H1 (cell line): Measurements from ENCODE around the gene DEDD. TPM values are rescaled to one million over a fixed set of nuclear protein-coding genes. Genes with fewer than 3 reads are reported as not detected.

Experiments
- CTCF ChIA-PET: fragments of 300-600 bp; sonication (Branson Sonifier 250); formaldehyde crosslinking; loops from one replicate; lab custom pipeline; 2021; ENCODE audit not compliant: partially characterized antibody; lab: Charles Lee
- POLR2A ChIA-PET: fragments of 300-600 bp; sonication (Branson Sonifier 250); formaldehyde crosslinking; loops from one replicate; lab custom pipeline; 2021; ENCODE audit warnings: inconsistent platforms; ENCODE audit not compliant: partially characterized antibody; lab: Charles Lee
- DNase-seq, 2 experiments: peaks; one replicate each; pipeline versions ENCODE4 v3.0.0 to v3.0.0-alpha.2; 2010 to 2022; ENCODE audit warnings: low spot score in 2 of 2, low read depth in 1 of 2, mixed read lengths in 1 of 2
- FAIRE-seq: peaks from 2 replicates; lab custom pipeline; 2011; peaks lifted over from hg19 to GRCh38; lab: Jason Lieb, UNC
- H2AFZ ChIP-seq: 2 replicates; pipeline ENCODE4 v1.8.1; 2012; ENCODE audit warnings: low read length, inconsistent platforms
- H2AK5ac ChIP-seq: 2 replicates; pipeline ENCODE4 v1.6.1; 2013; ENCODE audit warnings: low read depth, low read length
- H2BK120ac ChIP-seq: replicated peaks from 2 replicates; pipeline ENCODE3; 2013; ENCODE audit warnings: low read depth, low read length, inconsistent platforms
- H2BK12ac ChIP-seq: 2 replicates; pipeline ENCODE4 v1.6.1; 2013; ENCODE audit warnings: low read depth, low read length
- H2BK15ac ChIP-seq: 2 replicates; pipeline ENCODE4 v1.6.1; 2013; ENCODE audit warnings: low read length
- H2BK20ac ChIP-seq: 2 replicates; pipeline ENCODE4 v1.6.1; 2013; ENCODE audit warnings: low read length
- H2BK5ac ChIP-seq: 2 replicates; pipeline ENCODE4 v1.6.1; 2013; ENCODE audit warnings: low read depth, low read length
- H3K14ac ChIP-seq: 2 replicates; pipeline ENCODE4 v1.6.1; 2013; ENCODE audit warnings: inconsistent platforms; ENCODE audit not compliant: insufficient read length
- H3K18ac ChIP-seq: 2 replicates; pipeline ENCODE4 v1.6.1; 2013; ENCODE audit warnings: low read length; ENCODE audit errors: extremely low read depth
- H3K23ac ChIP-seq: 2 replicates; pipeline ENCODE4 v1.6.1; 2013; ENCODE audit warnings: inconsistent platforms; ENCODE audit not compliant: insufficient read length
- H3K23me2 ChIP-seq: 2 replicates; pipeline ENCODE4 v1.6.1; 2013; ENCODE audit warnings: low read depth, low read length
- H3K27ac ChIP-seq: 2 replicates; pipeline ENCODE4 v1.6.1; 2011; ENCODE audit warnings: low read depth, low read length, inconsistent platforms
- H3K27me3 ChIP-seq, 4 experiments: replicated peaks in 1 of 4; 1 replicate in 1 of 4; 2 replicates in 3 of 4; pipeline versions ENCODE4 v1.6.1 to v1.8.1; 2011 to 2013; ENCODE audit warnings: low read length in 3 of 4, mild to moderate bottlenecking in 3 of 4, inconsistent platforms in 2 of 4, mixed read lengths in 2 of 4, moderate library complexity in 1 of 4; ENCODE audit not compliant: control insufficient read depth in 3 of 4, insufficient read depth in 3 of 4; ENCODE audit errors: extremely low read depth in 1 of 4
- H3K36me3 ChIP-seq, 4 experiments: 2 replicates each; pipeline versions ENCODE4 v1.6.1 to v1.8.1; 2011 to 2013; ENCODE audit warnings: mild to moderate bottlenecking in 4 of 4, low read length in 3 of 4, moderate library complexity in 2 of 4, control low read depth in 1 of 4, inconsistent platforms in 1 of 4; ENCODE audit not compliant: insufficient read depth in 4 of 4, control insufficient read depth in 2 of 4
- H3K4ac ChIP-seq: replicated peaks from 2 replicates; pipeline ENCODE3; 2013; ENCODE audit warnings: low read length, low read depth, mixed read lengths, inconsistent platforms; ENCODE audit not compliant: insufficient read length
- H3K4me1 ChIP-seq, 4 experiments: replicated peaks in 1 of 4; 1 replicate in 1 of 4; 2 replicates in 3 of 4; pipeline versions ENCODE4 v1.6.1 to v1.8.1; 2011 to 2013; ENCODE audit warnings: low read length in 3 of 4, inconsistent platforms in 2 of 4, mixed read lengths in 1 of 4; ENCODE audit not compliant: insufficient read depth in 4 of 4, control insufficient read depth in 3 of 4
- H3K4me2 ChIP-seq, 2 experiments: 2 replicates each; pipeline versions ENCODE4 v1.6.1 to v1.8.1; 2011 to 2013; ENCODE audit warnings: low read depth in 2 of 2, low read length in 2 of 2, control low read depth in 1 of 2, inconsistent platforms in 1 of 2, mild to moderate bottlenecking in 1 of 2; ENCODE audit not compliant: insufficient read depth in 1 of 2
- H3K4me3 ChIP-seq, 4 experiments: fragments of 200-600, 300-600 bp in 1 of 4; sonication (generic), shearing (Covaris generic), sonication (Bioruptor Twin) in 1 of 4; 2 replicates each; pipeline versions ENCODE4 v1.5.1 to v1.8.1; 2011 to 2016; ENCODE audit warnings: low read length in 4 of 4, low read depth in 3 of 4, control low read depth in 2 of 4, inconsistent platforms in 2 of 4, mild to moderate bottlenecking in 2 of 4, mixed read lengths in 1 of 4, moderate library complexity in 1 of 4; ENCODE audit not compliant: insufficient read depth in 2 of 4; ENCODE audit errors: extremely low read depth in 1 of 4
- H3K56ac ChIP-seq: replicated peaks from 2 replicates; pipeline ENCODE3; 2013; ENCODE audit warnings: low read depth, mild to moderate bottlenecking, mixed read lengths, low read length, inconsistent platforms; ENCODE audit not compliant: insufficient read length
- H3K79me1 ChIP-seq: 2 replicates; pipeline ENCODE4 v1.6.1; 2013; ENCODE audit warnings: low read depth, low read length, control low read depth
- H3K79me2 ChIP-seq, 2 experiments: 2 replicates each; pipeline versions ENCODE4 v1.6.1 to v1.8.1; 2012 to 2013; ENCODE audit warnings: low read length in 2 of 2, mild to moderate bottlenecking in 2 of 2, inconsistent platforms in 1 of 2; ENCODE audit not compliant: insufficient read depth in 2 of 2, control insufficient read depth in 1 of 2
- H3K9ac ChIP-seq, 4 experiments: replicated peaks in 1 of 4; 1 replicate in 1 of 4; 2 replicates in 3 of 4; pipeline versions ENCODE4 v1.6.1 to v1.8.1; 2011 to 2013; ENCODE audit warnings: low read depth in 3 of 4, low read length in 3 of 4, control low read depth in 2 of 4, mild to moderate bottlenecking in 2 of 4, moderate library complexity in 2 of 4, inconsistent platforms in 1 of 4; ENCODE audit errors: extremely low read depth in 1 of 4
- H3K9me3 ChIP-seq, 2 experiments: 2 replicates each; pipeline versions ENCODE4 v1.6.1 to v1.8.1; 2012 to 2013; ENCODE audit warnings: mild to moderate bottlenecking in 2 of 2, moderate library complexity in 2 of 2, control low read depth in 1 of 2, inconsistent platforms in 1 of 2, low read depth in 1 of 2, low read length in 1 of 2, mixed read lengths in 1 of 2; ENCODE audit not compliant: insufficient read depth in 2 of 2
- H4K20me1 ChIP-seq, 2 experiments: replicated peaks in 1 of 2; 2 replicates each; pipeline versions ENCODE3 to v1.8.1; 2011 to 2013; ENCODE audit warnings: inconsistent platforms in 2 of 2, low read length in 2 of 2, mild to moderate bottlenecking in 1 of 2; ENCODE audit not compliant: insufficient read depth in 2 of 2, control insufficient read depth in 1 of 2
- H4K5ac ChIP-seq: 2 replicates; pipeline ENCODE4 v1.6.1; 2013; ENCODE audit warnings: low read length, low read depth, mixed read lengths, inconsistent platforms; ENCODE audit not compliant: insufficient read length
- H4K8ac ChIP-seq: 2 replicates; pipeline ENCODE4 v1.8.0; 2013; ENCODE audit warnings: mild to moderate bottlenecking, moderate library complexity, low read length, inconsistent platforms; ENCODE audit not compliant: insufficient read depth; ENCODE audit errors: extremely low read depth
- H4K91ac ChIP-seq: replicated peaks from 2 replicates; pipeline ENCODE3; 2013; ENCODE audit warnings: low read length, mixed read lengths, inconsistent platforms; ENCODE audit not compliant: insufficient read length
- EGR1 ChIP-seq: IDR thresholded peaks from 2 replicates; pipeline ENCODE4 v1.6.1; 2011; ENCODE audit warnings: low read depth, low read length, borderline replicate concordance
- RNF2 ChIP-seq: fragments of 200-900, 300-1000 bp; sonication (generic); IDR thresholded peaks from 2 replicates; pipeline ENCODE4 v1.7.1; 2016; ENCODE audit warnings: borderline replicate concordance, low read depth, mild to moderate bottlenecking, antibody characterized with exemption, low read length; ENCODE audit not compliant: poor library complexity, severe bottlenecking; ENCODE audit errors: missing control alignments
- SIRT6 ChIP-seq: IDR thresholded peaks from one replicate; pipeline ENCODE4 v1.7.1; 2012; ENCODE audit warnings: low read length, inconsistent platforms
- SIX5 ChIP-seq: IDR thresholded peaks from 2 replicates; pipeline ENCODE4 v1.6.1; 2011; ENCODE audit warnings: mild to moderate bottlenecking, low read depth, low read length
- SUZ12 ChIP-seq: fragments of 200-600 bp; sonication (generic); IDR thresholded peaks from 2 replicates; pipeline ENCODE4 v1.6.1; 2012; ENCODE audit warnings: mild to moderate bottlenecking, inconsistent platforms, low read length, moderate library complexity, mixed read lengths
- WGBS, 2 experiments: shearing (Covaris generic) in 1 of 2; methylation state at CpG; one replicate each; pipeline versions ENCODE4 v1.1.6 to v1.1.7; 2013 to 2015; ENCODE audit warnings: low lambda C conversion rate in 2 of 2, mixed read lengths in 2 of 2, inconsistent platforms in 1 of 2, low coverage in 1 of 2, missing lambda C conversion rate in 1 of 2; ENCODE audit not compliant: insufficient replicate concordance in 2 of 2, insufficient coverage in 1 of 2, insufficient read length in 1 of 2; ENCODE audit errors: extremely low coverage in 1 of 2, missing lambda C conversion rate in 1 of 2; 5-methylcytosine and 5-hydroxymethylcytosine counted together
- polyA plus RNA-seq, 7 experiments: library from polyadenylated mRNA; depleted of rRNA in 3 of 7; stranded (reverse) in 5 of 7; unstranded in 2 of 7; fragments of >200 nt in 5 of 7; fragments of 200-250 nt in 2 of 7; gene quantifications; 1 replicate in 5 of 7; 2 replicates in 1 of 7; 4 replicates in 1 of 7; pipeline versions ENCODE4 v1.2.1 to v1.2.3, GENCODE V29; 2011 to 2013; ENCODE audit warnings: missing spikeins in 2 of 7, mixed read lengths in 2 of 7
- total RNA-seq: library from RNA; stranded (reverse); fragmentation: NEBNext Ultra II Directional; extraction: Animal tissue kit (Norgen Biotek cat#: 25700); gene quantifications from 2 replicates; pipeline ENCODE4 v1.2.1, GENCODE V29; 2021

The DEDD gene
- total and polyA plus RNA-seq, 2 of the 8 experiments (the other 6 are each of a cell fraction or from before 2014, with no cell fraction given) = 42.6 to 55.9 TPM

DNA sequence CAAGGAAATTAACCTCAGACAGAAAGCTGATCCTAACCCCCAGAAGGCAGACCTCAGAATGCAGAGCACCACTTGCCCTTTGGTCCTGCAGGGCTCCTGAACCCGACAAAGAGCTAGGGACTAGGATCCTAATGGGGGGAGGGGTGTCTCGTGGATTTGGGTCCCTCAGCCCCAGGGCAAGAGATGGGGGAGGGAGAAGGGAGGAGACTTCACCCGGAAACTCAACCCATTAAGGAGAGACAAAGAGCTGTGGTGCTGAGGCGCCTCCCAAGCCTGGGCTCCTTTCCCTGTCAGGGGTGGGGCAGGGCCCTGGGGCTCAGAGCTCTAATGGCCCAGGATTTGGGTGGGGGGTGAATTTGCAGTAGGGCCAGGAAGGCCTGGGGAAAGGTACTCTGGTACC lies 46.0 kb downstream of the DEDD start:
- Histone ChIP-seq H3K9ac (0 out of 7 replicates have a peak overlapping the region, but pooled peaks of 1 of the 4 experiments have one; percentile 8), H4K20me1 (no peaks in the 10 kb centered on the region), H2BK120ac (no peak overlapping the region), H3K4me3 (no peak overlapping the region), H3K56ac (no peak overlapping the region), H3K27ac (no peak overlapping the region)
- FAIRE-seq = no peak
- no peak for TF ChIP-seq SIRT6
- no peak for TF ChIP-seq EGR1
- no peak for TF ChIP-seq RNF2
- TF ChIP-seq SIX5 = no peak
- no peak for TF ChIP-seq SUZ12
- TF ChIP-seq, all 59 proteins: peak for 0
- H3K27me3 ChIP-seq = no peaks in the 10 kb centered on the region
- H3K4me2 ChIP-seq = no peak overlapping the region
- no peak overlapping the region for H2BK5ac ChIP-seq
- H4K91ac ChIP-seq = no peak overlapping the region
- no peaks in the 10 kb centered on the region for H3K9me3 ChIP-seq
- H3K4me1 ChIP-seq = peaks cover 0 to 12% (median 0%) of the 10 kb centered on the region in 4 experiments; a peak in 3 of 7 replicates
- no peak overlapping the region for H3K4ac ChIP-seq
- peaks cover 2% of the 10 kb centered on the region; the same call in 1 of the 2 replicates for H3K23me2 ChIP-seq
- no peak overlapping the region; the same call in 1 of the 2 replicates for H2BK12ac ChIP-seq
- no peaks in the 10 kb centered on the region for H3K36me3 ChIP-seq
- 85% methylated on average over 4 of the region's 4 CpGs; no CpG with 5 or more reads in 1 of the 2 experiments for WGBS, 2 experiments
- H3K79me2 ChIP-seq = no peaks in the 10 kb centered on the region
- no peak overlapping the region for H2AFZ ChIP-seq
- no peak overlapping the region for H3K14ac ChIP-seq
- DNase-seq = no peak
- no peaks in the 10 kb centered on the region for H3K79me1 ChIP-seq
- H2AK5ac ChIP-seq = no peak overlapping the region
- no peak overlapping the region for H2BK20ac ChIP-seq
- no peak overlapping the region for H3K18ac ChIP-seq
- H3K23ac ChIP-seq = no peak overlapping the region
- ChIA-PET CTCF (interaction anchor here (1.3 to 11.9 kb wide), 5 partner anchors 12 to 132 kb away, joined by 3 to 156 read pairs (median 5); partner anchors contain the start of genes ARHGAP30, ITLN2 and KLHDC9), POLR2A (no interaction called here)
- H4K8ac ChIP-seq = no peak overlapping the region
- H2BK15ac ChIP-seq = no peak overlapping the region
- no peak overlapping the region for H4K5ac ChIP-seq
